ENCODE measurements around the gene SHROOM3. TPM values are rescaled to one million over a fixed set of nuclear protein-coding genes. Genes with fewer than 3 reads are reported as not detected.

SHROOM3 gene
- total and polyA plus RNA-seq, 2 donors (not counting 3 experiments of a cell fraction or from before 2014, with no cell fraction given), result 2.7 to 6.7 TPM

DNA sequence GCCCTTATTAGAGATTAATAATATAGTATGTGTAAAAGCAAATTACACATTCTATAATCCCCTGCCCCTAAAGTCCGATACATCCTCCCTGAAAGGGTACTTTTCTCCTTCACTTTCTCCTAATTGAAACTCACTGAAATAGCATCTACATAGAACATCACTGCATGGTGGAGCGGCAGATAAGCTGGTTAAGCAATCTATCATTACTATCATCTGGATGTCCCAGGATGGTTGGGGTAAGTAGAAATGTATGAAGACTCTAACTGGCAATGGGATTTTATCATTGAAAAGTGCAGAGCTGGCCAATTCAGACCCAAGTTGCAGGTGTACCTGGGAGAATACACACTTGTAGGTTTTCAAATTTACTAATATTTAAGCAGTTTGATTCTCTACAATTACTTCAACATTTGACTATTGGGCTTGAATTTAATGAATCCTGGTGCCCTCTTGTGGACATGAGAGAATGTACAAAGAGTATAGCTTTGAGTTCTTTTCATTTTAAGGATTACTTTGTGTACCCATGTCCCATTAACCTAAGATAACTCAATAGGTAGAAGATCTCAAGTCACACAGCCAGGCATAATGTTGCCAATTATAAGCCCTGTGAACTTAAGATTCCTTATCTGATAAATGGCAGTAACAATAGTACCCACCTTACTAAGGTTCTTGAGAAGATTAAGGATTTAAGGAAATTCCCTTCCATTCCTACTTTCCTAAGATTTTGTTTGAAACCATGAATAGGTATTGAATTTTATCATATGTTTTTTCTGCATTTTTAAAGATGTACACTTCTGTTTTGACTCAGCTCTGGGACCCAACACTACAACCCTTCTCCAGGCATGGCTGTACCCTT, 69.8 kb downstream of the SHROOM3 start:
- no peak for TF ChIP-seq FOS (IDR thresholded peaks at IDR 0.05; ENCODE audit: borderline replicate concordance, insufficient read depth, low read length)
- TF ChIP-seq, protein P1, sequence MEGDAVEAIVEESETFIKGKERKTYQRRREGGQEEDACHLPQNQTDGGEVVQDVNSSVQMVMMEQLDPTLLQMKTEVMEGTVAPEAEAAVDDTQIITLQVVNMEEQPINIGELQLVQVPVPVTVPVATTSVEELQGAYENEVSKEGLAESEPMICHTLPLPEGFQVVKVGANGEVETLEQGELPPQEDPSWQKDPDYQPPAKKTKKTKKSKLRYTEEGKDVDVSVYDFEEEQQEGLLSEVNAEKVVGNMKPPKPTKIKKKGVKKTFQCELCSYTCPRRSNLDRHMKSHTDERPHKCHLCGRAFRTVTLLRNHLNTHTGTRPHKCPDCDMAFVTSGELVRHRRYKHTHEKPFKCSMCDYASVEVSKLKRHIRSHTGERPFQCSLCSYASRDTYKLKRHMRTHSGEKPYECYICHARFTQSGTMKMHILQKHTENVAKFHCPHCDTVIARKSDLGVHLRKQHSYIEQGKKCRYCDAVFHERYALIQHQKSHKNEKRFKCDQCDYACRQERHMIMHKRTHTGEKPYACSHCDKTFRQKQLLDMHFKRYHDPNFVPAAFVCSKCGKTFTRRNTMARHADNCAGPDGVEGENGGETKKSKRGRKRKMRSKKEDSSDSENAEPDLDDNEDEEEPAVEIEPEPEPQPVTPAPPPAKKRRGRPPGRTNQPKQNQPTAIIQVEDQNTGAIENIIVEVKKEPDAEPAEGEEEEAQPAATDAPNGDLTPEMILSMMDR (IDR thresholded peaks at IDR 0.05; ENCODE audit: extremely low read depth in 1 of 2, insufficient read depth in 1 of 2, low read depth in 1 of 2, low read length in 2 of 2), result peak; percentile 42 to 46
- no peak for TF ChIP-seq POLR2A (IDR thresholded peaks at IDR 0.05; ENCODE audit: low read depth, low read length)
- TF ChIP-seq, protein P2, sequence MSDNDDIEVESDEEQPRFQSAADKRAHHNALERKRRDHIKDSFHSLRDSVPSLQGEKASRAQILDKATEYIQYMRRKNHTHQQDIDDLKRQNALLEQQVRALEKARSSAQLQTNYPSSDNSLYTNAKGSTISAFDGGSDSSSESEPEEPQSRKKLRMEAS (IDR thresholded peaks at IDR 0.05; ENCODE audit: insufficient read depth, insufficient read length), result no peak
- FAIRE-seq, result peak; percentile 73
- Histone ChIP-seq H3K9me1 (replicated peaks; ENCODE audit: control insufficient read depth, extremely low read depth, insufficient read depth, low read length) (no peaks in the 10 kb centered on the region), H2AFZ (ENCODE audit: low read depth, low read length) (no peak overlapping the region), H3K4me2 (ENCODE audit: insufficient read depth, low read length) (no peak overlapping the region), H3K79me2 (ENCODE audit: control insufficient read depth, insufficient read depth, low read length) (no peaks in the 10 kb centered on the region), H3K4me1 (ENCODE audit: control insufficient read depth, extremely low read depth, insufficient read depth, low read length) (no peaks in the 10 kb centered on the region), H3K9me3 (replicated peaks; ENCODE audit: control insufficient read depth, insufficient read depth, low read length) (no peaks in the 10 kb centered on the region), H4K20me1 (replicated peaks; ENCODE audit: control insufficient read depth, extremely low read depth, insufficient read depth, low read length) (no peaks in the 10 kb centered on the region), H3K27ac (ENCODE audit: insufficient read depth, low read depth, low read length) (no peak overlapping the region), H3K4me3 (replicated peaks in 1 of 3; ENCODE audit: insufficient read depth in 1 of 3, low read depth in 1 of 3, low read length in 3 of 3) (no peak overlapping the region), H3K36me3 (ENCODE audit: control insufficient read depth in 2 of 2, extremely low read depth in 1 of 2, insufficient read depth in 2 of 2, low read length in 2 of 2) (no peaks in the 10 kb centered on the region), H3K27me3 (ENCODE audit: control insufficient read depth in 2 of 2, insufficient read depth in 2 of 2, low read length in 2 of 2) (peaks cover 12 to 14% of the 10 kb centered on the region in 2 experiments), H3K9ac (replicated peaks; ENCODE audit: extremely low read depth, insufficient read depth, low read length) (no peak overlapping the region)
- POLR2A ChIA-PET, result no interaction called here
- CTCF ChIA-PET, result interaction anchor here (0.7 to 8.6 kb wide), 36 partner anchors 8 to 804 kb away, joined by 3 to 392 read pairs (median 5); partner anchors contain the start of genes CCDC158 and SHROOM3
- peak; percentile 61 for DNase-seq (ENCODE audit: low read depth, low spot score)
- dilution Hi-C loops (cut with MboI; ENCODE audit: extremely low pct_ligation_motif_present, low sequenced_read_pairs) (no loop called here), intact Hi-C loops (cut with micrococcal nuclease) (loop anchor here (1.0 to 2.0 kb wide), 2 partner anchors 75 to 324 kb away; no protein-coding TSS in a partner anchor)
- no TSS peak for BruUV-seq (replicated peaks)

All from endothelial cell of umbilical vein (primary cell).